ENCODE measurements around the gene HTT-AS.

The HTT-AS gene

DNA sequence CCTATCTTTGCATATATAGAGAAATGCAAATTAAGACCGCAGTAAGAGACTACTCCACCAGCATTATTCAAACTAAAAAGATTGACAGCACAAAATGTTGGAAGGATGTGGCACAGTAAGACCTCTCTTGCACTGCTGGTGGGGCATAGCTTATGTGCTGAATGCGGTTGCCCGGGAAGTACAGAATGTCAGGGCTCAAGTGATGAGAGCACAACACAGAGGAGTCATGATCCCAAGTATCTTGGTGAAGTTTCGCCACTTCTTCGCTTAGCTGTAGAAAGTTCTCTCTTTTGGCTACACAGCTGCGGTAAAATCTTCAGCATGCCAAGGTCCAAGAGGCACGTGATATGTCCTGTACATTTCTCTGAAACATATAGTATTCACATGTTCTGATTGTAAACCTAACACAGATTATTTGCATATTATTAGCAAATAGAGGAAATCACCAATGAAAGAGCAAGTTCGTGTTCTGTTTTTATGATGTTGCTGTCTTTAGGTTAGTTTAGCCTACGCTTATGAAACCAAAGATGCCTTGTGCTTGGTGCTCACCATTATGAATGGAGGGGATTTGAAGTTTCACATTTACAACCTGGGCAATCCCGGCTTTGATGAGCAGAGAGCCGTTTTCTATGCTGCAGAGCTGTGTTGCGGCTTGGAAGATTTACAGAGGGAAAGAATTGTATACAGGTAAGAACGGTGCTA is 55.0 kb downstream of the HTT-AS start:
- no peak overlapping the region for H3K4me3 ChIP-seq (ENCODE audit: low read depth, low read length)
- DNase-seq (ENCODE audit: low read depth) = no peak
- TF ChIP-seq, protein P1, sequence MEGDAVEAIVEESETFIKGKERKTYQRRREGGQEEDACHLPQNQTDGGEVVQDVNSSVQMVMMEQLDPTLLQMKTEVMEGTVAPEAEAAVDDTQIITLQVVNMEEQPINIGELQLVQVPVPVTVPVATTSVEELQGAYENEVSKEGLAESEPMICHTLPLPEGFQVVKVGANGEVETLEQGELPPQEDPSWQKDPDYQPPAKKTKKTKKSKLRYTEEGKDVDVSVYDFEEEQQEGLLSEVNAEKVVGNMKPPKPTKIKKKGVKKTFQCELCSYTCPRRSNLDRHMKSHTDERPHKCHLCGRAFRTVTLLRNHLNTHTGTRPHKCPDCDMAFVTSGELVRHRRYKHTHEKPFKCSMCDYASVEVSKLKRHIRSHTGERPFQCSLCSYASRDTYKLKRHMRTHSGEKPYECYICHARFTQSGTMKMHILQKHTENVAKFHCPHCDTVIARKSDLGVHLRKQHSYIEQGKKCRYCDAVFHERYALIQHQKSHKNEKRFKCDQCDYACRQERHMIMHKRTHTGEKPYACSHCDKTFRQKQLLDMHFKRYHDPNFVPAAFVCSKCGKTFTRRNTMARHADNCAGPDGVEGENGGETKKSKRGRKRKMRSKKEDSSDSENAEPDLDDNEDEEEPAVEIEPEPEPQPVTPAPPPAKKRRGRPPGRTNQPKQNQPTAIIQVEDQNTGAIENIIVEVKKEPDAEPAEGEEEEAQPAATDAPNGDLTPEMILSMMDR (IDR thresholded peaks at IDR 0.05; ENCODE audit: low read depth, low read length) = no peak
- TF ChIP-seq MYC (IDR thresholded peaks at IDR 0.05; ENCODE audit: low read depth, low read length) = no peak
- TF ChIP-seq, protein P2, sequence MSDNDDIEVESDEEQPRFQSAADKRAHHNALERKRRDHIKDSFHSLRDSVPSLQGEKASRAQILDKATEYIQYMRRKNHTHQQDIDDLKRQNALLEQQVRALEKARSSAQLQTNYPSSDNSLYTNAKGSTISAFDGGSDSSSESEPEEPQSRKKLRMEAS (IDR thresholded peaks at IDR 0.05; ENCODE audit: low read depth, low read length) = no peak
- no peak for TF ChIP-seq POLR2A (IDR thresholded peaks at IDR 0.05; ENCODE audit: extremely low read depth, insufficient read length)

DNA sequence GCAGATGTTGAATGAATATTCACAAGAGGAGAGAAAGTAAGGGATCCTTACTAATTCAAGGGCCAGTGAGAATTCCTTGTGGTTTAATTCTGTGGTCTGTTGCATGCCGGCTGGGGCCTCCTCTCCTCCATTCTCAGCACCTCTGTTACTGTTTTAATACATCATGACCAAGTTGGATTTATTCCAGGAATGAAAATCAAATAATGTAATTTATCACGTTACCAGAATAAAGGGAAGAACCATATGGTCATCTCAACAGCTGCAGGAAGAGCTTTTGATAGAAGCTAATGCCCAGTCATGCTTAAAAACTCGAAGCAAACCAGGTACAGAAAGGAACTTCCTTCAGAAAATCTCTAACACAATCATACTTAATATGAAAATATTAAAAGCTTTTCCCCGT is 56.8 kb downstream of the HTT-AS start:
- DNase-seq (ENCODE audit: low read depth) = no peak
- TF ChIP-seq, protein P2 (IDR thresholded peaks at IDR 0.05; ENCODE audit: low read depth, low read length) = no peak
- TF ChIP-seq MYC (IDR thresholded peaks at IDR 0.05; ENCODE audit: low read depth, low read length) (no peak), POLR2A (IDR thresholded peaks at IDR 0.05; ENCODE audit: extremely low read depth, insufficient read length) (no peak)
- TF ChIP-seq, protein P1 (IDR thresholded peaks at IDR 0.05; ENCODE audit: low read depth, low read length) = no peak
- H3K4me3 ChIP-seq (ENCODE audit: low read depth, low read length) = no peak overlapping the region

DNA sequence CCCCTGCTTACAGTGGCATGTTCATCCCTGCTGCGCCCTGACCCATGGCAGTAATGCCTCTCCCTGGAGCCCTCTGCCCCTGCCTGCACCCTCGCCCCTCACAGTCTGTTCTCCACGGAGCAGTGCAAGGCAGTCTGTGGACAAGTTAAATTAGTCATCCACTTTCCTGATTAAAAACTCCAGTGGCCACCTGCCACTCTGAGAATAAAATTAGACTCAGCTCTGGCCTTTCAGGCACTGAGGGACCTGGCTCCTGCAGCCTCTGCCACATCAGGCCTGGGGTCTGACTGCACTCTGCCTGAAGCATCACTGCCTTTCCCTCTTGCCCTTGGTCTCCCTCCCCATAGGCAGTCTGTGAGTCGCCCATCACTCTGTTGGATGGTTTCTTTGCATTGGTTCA is 57.4 kb downstream of the HTT-AS start:
- no peak for DNase-seq (ENCODE audit: low read depth)
- no peak overlapping the region for H3K4me3 ChIP-seq (ENCODE audit: low read depth, low read length)
- TF ChIP-seq, protein P2 (IDR thresholded peaks at IDR 0.05; ENCODE audit: low read depth, low read length) = no peak
- TF ChIP-seq POLR2A (IDR thresholded peaks at IDR 0.05; ENCODE audit: extremely low read depth, insufficient read length) (no peak), MYC (IDR thresholded peaks at IDR 0.05; ENCODE audit: low read depth, low read length) (no peak)
- TF ChIP-seq, protein P1 (IDR thresholded peaks at IDR 0.05; ENCODE audit: low read depth, low read length) = no peak

DNA sequence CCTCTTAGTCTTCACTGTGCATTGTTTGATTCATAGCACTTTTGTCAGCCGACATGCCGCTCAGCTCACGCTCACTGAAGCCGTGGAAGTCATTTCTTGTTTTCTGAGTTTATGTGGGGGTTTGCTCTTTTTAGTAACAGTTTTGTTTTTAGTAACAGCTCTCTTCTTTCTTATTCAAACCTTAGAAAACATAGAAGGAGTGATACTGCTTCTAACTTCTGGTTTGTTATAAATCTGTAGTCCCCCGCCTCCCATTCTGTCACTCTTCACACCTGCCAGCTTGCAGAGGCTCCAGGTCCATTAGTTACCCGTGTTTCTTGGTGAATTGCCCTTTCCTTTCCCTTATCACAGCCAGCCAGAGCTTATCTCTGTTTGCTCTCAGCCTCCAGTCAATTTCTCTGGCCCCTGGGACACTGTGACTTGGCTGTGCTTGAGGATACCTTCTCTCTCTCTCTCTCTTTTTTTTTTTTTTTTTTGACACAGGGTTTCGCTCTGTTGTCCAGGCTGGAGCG is 60.4 kb downstream of the HTT-AS start:
- no peak for DNase-seq (ENCODE audit: low read depth)
- H3K4me3 ChIP-seq (ENCODE audit: low read depth, low read length) = no peak overlapping the region
- TF ChIP-seq, protein P1 (IDR thresholded peaks at IDR 0.05; ENCODE audit: low read depth, low read length) = no peak
- TF ChIP-seq, protein P2 (IDR thresholded peaks at IDR 0.05; ENCODE audit: low read depth, low read length) = no peak
- TF ChIP-seq MYC (IDR thresholded peaks at IDR 0.05; ENCODE audit: low read depth, low read length) (no peak), POLR2A (IDR thresholded peaks at IDR 0.05; ENCODE audit: extremely low read depth, insufficient read length) (no peak)

Measured in NB4 (cell line).